HG03196 (cell line): ENCODE measurements around the gene IQGAP3.
"Not testable (repeated sequence)": the region's sequence is repeated elsewhere in the genome, so short reads cannot be mapped to it uniquely, and the experiment has no call there.

Experiments used
- ATAC-seq: cut with Tn5 transposase; IDR thresholded peaks from one replicate; pipeline ENCODE4 v1.9.1; 2021; ENCODE audit not compliant: unreplicated experiment

The IQGAP3 gene, protein sequence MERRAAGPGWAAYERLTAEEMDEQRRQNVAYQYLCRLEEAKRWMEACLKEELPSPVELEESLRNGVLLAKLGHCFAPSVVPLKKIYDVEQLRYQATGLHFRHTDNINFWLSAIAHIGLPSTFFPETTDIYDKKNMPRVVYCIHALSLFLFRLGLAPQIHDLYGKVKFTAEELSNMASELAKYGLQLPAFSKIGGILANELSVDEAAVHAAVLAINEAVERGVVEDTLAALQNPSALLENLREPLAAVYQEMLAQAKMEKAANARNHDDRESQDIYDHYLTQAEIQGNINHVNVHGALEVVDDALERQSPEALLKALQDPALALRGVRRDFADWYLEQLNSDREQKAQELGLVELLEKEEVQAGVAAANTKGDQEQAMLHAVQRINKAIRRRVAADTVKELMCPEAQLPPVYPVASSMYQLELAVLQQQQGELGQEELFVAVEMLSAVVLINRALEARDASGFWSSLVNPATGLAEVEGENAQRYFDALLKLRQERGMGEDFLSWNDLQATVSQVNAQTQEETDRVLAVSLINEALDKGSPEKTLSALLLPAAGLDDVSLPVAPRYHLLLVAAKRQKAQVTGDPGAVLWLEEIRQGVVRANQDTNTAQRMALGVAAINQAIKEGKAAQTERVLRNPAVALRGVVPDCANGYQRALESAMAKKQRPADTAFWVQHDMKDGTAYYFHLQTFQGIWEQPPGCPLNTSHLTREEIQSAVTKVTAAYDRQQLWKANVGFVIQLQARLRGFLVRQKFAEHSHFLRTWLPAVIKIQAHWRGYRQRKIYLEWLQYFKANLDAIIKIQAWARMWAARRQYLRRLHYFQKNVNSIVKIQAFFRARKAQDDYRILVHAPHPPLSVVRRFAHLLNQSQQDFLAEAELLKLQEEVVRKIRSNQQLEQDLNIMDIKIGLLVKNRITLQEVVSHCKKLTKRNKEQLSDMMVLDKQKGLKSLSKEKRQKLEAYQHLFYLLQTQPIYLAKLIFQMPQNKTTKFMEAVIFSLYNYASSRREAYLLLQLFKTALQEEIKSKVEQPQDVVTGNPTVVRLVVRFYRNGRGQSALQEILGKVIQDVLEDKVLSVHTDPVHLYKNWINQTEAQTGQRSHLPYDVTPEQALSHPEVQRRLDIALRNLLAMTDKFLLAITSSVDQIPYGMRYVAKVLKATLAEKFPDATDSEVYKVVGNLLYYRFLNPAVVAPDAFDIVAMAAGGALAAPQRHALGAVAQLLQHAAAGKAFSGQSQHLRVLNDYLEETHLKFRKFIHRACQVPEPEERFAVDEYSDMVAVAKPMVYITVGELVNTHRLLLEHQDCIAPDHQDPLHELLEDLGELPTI (N-terminal part only)

DNA sequence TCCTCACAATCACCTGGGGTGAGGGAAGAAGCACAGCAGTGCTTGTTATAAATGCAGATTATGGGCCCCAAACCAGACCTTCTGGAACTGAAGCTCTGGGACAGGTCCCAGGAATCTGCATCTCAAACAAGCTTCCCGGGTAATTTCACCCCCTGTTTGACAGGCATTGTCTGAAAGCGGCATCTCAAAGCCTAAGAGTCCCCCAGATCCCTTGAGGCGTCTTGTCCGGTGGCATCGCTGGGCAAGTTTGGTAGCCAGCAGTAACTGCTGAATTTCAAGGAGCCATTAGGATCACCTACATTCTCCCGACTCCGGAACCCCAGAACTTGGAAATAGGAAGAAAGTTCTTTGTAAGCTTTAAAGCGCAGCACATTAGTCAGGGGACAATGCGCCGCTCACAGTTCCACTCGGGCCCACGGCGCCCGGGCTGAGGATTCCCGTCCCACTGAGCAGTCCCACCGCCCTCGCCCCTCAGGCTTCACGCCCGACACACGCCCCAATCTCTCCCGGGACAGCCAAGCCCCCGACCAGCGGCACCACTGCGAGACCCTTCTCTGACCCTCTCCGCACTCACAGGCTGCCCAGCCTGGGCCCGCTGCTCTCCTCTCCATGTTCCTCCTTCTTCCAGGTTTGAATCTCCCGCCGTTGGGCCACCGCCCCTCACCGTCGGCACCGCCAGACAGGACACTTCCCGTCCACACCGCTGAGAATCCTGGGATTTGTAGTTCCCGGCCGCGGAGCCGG lies at the start of gene IQGAP3:
IQGAP3 (minus strand) TSS at position 647 of the 744 bp plus-strand sequence; CDS start at position 611, 36 bp downstream.
- peak; percentile 73 for ATAC-seq

DNA sequence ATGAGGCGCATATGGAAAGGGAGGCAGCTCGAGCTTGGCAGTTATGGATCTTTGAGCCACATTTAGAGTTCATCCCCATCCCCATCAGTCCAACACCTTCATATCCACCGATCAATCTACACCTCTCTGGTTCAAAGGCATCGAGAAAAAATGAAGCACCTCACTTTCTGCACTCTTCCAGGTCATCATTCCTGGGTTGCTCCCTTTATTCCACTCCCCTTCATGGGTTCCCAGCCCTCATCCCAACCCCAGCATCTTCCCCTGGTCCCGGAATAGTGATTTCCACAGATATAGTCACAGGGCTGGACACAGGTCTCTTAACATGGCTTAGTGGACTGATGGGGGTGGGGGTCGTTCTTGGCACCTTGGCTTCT lies 47.2 kb upstream of the IQGAP3 start:
- no peak for ATAC-seq

DNA sequence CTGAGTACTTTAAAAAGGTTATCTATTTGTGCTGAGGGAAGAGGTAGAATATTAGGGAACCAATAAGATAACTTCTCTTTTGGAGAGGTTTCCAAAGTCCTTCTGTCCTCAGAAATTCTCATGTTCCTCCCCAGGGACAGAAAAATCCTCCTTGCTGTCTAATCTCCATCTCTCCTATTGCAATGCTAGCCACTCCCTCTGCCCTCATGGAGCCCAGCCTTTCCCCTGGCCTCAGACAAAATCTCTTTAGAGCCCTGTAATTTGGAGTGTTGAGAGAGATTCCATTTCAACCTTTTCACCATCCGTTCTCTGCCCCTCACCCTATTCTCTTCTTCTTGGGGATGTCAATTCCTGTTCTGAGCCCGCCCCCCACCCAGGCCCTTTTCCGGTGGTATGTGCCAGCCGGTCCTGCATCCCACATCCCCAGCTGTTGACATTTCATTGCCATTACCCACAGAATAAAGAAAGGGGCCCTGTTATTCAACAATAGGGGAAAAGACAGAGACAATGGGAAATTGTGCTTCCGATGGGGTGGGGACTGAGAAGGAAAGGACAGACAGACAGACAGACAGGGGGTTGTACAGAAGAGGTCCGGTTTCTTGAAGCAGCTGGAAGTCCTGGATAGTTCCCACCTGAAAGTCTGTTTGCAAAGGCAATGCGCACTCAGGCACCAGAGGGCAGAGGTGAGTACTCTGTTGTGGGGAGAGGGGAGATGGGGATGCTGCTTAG lies 46.7 kb upstream of the IQGAP3 start, which contains the start of gene HAPLN2:
HAPLN2 (plus strand) TSS at position 563 of the 729 bp plus-strand sequence. CDS start 4,076 bp downstream, outside the sequence.
- no peak for ATAC-seq

DNA sequence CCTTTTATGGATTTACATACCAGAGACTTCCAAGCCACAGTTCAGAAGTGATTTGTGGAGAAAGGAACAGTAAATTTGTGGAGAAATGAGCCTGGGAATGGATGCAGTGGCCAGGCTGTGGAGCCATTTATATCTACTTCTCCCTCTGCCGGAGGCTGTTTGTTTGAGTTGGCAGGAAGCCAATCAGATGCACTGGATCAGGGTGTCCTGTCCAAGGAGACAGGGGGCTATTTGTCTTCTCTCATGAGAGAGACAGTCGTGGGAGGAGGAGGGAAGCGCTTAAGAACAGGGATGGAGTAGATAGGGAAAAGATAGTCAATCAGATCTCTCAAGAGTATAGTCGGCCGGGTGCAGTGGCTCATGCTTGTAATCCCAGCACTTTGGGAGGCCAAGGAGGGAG lies 44.1 kb upstream of the IQGAP3 start:
- ATAC-seq = no peak

DNA sequence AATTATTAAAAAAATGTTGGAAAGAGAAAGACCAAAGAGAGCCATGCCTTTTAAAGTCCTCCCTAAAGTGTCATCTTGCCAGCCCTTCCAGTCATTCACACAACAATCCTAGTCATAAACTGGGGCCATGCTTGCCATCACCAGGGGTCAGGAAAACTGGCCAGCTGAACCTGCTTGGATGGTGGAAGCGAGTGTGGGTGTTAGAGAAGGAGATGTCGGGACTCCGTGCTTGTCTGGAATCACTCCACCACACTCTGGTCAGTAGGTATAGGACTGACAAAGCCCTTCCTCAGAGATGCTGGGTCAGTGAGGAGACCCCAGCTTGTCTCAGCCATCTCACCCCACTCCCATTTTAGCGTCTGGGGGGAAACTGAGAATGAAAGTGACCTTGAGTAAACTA lies 43.6 kb upstream of the IQGAP3 start:
- ATAC-seq = no peak

DNA sequence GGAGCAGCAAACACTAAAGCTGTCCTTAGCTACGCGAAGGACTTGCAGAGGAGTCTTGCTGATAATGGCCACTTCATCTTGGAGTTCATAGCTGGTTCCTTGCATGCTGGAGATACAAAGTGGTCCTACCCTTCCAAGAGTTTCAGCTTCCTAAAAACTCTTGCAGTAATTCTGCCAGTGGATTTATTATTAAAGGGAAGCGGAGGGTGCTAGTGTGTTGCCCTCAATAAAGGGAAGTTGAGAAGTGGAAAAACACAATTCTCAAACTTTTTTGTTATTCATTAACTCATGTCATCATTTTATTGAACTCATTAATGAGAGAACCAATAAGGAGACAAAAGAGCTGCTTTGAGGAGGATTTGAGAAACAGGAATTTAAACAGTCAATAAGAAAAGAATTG lies 40.3 kb upstream of the IQGAP3 start:
- no peak for ATAC-seq

- ATAC-seq = not testable (repeated sequence)
Observed at GRCh38 chr1:156610072-156610471, 37.7 kb upstream of the IQGAP3 start.

GRCh38 chr1:156608981-156609380 lies 36.6 kb upstream of the IQGAP3 start:
- ATAC-seq = peak; percentile 52

DNA sequence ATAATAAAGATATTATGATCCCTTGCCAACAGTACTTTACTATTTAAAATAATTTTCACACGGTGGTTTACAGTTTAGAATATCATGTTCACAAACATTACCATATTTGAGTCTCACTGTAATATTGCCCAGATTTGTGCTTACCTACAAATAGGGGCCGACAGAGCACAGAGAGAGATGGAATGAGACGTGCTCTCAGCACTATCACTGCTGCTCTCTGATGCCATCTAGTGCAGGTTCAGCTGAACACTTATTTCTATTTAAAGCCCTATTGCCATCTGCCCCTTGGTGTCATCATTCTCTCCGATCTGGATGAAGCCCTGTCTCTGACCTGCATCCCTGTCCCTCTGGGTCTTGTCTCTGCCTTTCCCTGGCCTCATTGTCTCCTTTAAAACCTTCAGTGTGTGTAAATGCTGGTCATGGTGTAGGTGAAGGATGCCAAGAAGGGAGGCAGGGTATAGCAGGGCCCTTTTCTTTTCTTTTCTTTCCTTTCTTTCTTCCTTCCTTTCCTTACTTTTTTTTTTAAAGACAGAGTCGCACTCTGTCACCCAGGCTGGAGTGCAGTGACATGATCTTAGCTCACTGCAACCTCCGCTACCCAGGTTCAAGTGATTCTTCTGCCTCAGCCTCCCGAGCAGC lies 35.8 kb upstream of the IQGAP3 start:
- no peak for ATAC-seq

- not testable (repeated sequence) for ATAC-seq
Observed at GRCh38 chr1:156607344-156607743, 35.0 kb upstream of the IQGAP3 start.

DNA sequence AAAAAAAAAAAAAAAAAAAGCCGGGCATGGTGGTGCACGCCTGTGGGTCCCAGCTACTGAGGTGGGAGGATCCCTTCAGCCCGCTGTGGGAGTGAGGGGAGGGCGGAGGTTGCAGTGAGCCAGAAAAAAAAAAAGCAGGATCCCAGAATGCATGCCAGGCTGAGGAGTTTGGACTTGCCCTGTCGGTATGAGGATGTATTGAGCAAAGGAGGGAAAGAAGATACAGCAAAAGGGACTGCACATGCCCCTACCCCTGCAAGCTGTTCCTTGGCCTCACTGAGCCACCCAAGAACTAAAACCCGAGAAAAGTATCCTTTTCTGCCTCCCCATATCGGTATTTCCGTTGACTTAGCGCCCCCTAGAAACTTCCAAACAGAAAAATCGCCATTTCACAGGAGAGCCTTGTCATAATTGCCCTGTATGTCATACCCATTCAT lies 30.2 kb upstream of the IQGAP3 start:
- ATAC-seq = no peak

- ATAC-seq = no peak
Observed at GRCh38 chr1:156601892-156602291, 29.5 kb upstream of the IQGAP3 start.

DNA sequence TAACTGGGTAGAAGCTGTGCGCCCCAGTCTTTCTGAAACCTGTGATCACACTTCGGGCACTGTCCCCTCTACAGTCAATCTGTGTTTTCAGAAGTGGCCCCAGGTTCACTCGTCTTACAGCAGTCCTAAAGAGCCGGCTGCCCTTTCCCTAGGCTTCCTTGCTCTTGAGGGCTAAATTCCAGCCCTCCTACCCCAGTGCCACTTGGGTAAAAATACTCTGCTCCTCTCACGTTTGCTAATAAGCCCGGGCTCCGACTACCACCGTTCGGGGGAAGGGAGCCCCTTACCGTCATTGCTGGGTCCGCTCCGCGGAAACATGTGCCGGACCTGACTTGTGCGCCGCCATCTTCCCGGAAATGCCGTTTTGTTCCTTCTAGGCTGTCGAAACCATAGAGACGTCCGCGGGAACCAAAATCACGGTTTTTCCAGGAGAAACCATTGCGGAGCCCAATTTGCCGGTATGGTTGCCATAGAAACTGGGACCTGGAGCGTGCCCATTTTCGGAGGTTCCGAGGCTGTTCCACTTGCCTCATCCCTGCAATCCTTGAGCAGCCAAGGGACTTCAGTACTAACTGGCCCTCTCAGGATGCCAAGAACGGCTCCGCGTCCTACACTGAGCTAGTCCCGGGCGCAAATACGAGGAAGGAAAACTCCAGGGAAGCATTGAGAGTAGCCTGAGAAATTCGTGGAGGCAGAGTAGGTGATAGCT lies 28.9 kb upstream of the IQGAP3 start, which contains the start of gene GPATCH4:
GPATCH4 (minus strand) TSS at position 358 of the 709 bp plus-strand sequence.
- ATAC-seq = peak; percentile 46

DNA sequence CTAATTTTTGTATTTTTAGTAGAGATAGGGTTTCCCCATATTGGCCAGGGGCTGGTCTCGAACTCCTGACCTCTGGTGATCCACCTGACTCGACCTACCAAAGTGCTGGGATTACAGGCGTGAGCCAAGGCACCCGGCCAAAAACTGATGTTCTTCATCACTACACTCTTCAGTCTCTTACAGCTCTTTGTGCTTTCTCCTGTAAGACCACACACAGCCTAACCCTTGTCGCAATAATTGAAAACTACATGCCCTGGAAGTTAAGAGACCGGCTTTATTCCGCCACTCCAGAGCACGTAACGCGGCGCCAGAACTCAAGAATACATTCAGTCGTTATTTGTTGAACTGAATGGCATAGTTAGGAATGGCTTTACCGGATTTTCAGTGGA lies 28.4 kb upstream of the IQGAP3 start:
- ATAC-seq = no peak

- peak; percentile 39 for ATAC-seq
Observed at GRCh38 chr1:156599811-156600210, 27.4 kb upstream of the IQGAP3 start.

DNA sequence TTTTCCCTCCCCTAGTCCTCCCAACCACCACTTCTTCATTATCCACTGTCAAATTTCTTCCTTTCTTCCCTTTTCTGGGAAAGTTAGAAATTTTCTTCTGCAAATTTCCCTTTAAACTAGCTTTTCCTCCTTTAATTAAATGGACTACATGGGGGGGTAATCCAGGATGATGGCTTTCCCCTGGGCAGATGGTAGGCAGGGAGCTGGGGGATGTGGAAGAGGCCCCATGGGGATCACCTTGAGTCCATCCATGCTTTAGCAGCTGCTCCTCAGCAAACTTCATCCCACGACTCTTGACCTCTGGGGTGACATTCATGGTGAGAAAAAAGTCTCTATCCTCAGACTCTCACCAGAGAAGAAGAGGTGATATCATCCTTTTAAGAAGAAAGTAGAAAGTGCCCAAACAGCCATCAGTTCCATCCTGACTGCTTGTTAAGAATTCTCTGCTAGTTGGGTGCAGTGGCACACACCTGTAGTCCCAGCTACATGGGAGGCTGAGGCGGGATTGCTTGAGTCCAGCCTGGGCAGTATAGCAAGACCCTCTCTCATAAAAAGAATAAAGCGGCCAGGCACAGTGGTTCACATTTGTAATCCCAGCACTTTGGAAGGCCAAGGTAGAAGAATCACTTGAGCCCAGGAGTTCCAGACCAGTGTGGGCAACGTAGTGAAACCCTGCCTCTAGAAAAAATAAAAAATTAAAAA lies 26.5 kb upstream of the IQGAP3 start:
- no peak for ATAC-seq

DNA sequence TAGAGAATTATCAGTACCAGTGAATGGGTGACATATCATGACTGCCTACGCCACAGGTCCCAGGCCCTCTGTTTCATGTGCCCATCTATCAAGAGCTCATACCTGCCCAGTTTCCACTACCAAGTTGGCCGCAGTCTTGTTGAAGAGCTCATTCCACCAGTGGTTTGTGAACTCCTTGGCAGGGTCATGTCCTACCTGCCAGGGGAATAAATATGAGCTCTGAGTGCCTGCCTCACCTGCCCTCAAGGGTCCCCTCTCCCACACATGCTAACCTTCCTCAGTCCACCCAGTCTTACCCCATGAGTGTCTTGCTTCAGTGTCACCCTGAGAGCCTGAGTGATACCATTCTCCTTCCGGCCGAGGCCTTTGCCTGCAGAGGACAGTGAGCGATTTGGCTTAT lies 25.8 kb upstream of the IQGAP3 start:
- ATAC-seq = no peak

DNA sequence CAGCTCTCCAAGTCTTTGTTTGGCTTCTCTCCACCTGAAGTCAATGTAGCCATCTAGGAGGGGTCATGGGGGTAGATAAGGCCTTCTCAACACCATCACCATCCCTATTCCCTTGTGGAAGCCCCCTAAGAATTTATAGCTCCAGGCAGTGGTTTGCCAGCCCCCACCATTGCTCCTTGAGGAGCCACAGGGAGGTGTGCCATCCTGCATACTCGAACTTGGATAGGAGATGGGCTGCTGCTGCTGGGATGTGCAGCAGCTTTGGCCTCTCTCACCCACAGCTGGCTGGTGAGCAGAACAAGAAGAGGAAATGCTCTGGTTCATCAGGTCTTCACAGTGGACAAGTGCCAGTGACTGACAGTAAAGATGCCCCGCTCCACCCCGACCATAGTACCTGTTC lies 24.1 kb upstream of the IQGAP3 start:
- ATAC-seq = no peak
